Ovary (tissue), 3 donors: ENCODE data around the gene MCCC2.
"Not testable (repeated sequence)": the region's sequence is repeated elsewhere in the genome, so short reads cannot be mapped to it uniquely, and the experiment has no call there.

ENCODE experiments used
- CTCF ChIP-seq, 3 donors: fragments of 450-650 bp in 2 of 3; fragments of 200-600 bp in 1 of 3; IDR thresholded peaks; one replicate each; pipeline versions ENCODE4 v1.5.1 to v1.8.0; 2016 to 2022; ENCODE audit warnings: antibody characterized with exemption in 3 of 3, mild to moderate bottlenecking in 1 of 3
- POLR2A ChIP-seq: fragments of 450-650 bp; IDR thresholded peaks from one replicate; pipeline ENCODE4 v1.6.1; 2017; ENCODE audit warnings: antibody characterized with exemption, mild to moderate bottlenecking, moderate library complexity
- donor health status: DM: no; HTN: no; CAD: no.

- TF ChIP-seq CTCF (IDR thresholded peaks at IDR 0.05); POLR2A: not testable (repeated sequence)
Observed at GRCh38 chr5:71577839-71578238, 9.3 kb upstream of the MCCC2 start.
